HL-60 (cell line): Measurements from ENCODE around the gene SLC41A3.

ENCODE experiments used
- DNase-seq, 2 experiments: peaks; one replicate each; pipeline ENCODE4 v3.0.0-alpha.2; 2010 to 2020; ENCODE audit warnings: low read depth in 1 of 2, low spot score in 1 of 2
- H3K27ac ChIP-seq: fragments of 250-450 bp; sonication (Bioruptor Pico); replicated peaks from 2 replicates; pipeline ENCODE4 v1.5.1; 2020; ENCODE audit warnings: mild to moderate bottlenecking, moderate library complexity
- H3K27me3 ChIP-seq: fragments of 250-450 bp; sonication (Bioruptor Pico); 2 replicates; pipeline ENCODE4 v1.5.1; 2021; ENCODE audit warnings: mild to moderate bottlenecking, moderate library complexity; ENCODE audit not compliant: insufficient read depth, poor library complexity, severe bottlenecking
- H3K4me3 ChIP-seq: replicated peaks from 2 replicates; pipeline ENCODE4 v1.5.1; 2011; ENCODE audit warnings: mild to moderate bottlenecking, control low read depth, low read length; ENCODE audit not compliant: insufficient read depth
- CTCF ChIP-seq: IDR thresholded peaks from one replicate; pipeline ENCODE4 v1.5.1; 2011; ENCODE audit warnings: low read length, control low read depth, inconsistent platforms; ENCODE audit not compliant: insufficient read depth
- GABPA ChIP-seq: IDR thresholded peaks from 2 replicates; pipeline ENCODE4 v1.6.1; 2012; ENCODE audit warnings: low read depth
- POLR2AphosphoS5 ChIP-seq: IDR thresholded peaks from 2 replicates; pipeline ENCODE4 v1.6.1; 2012; ENCODE audit warnings: low read depth
- SPI1 ChIP-seq: IDR thresholded peaks from 2 replicates; pipeline ENCODE4 v1.6.1; 2012; ENCODE audit warnings: low read depth, mild to moderate bottlenecking, borderline replicate concordance
- TF ChIP-seq, protein P1 (sequence below): IDR thresholded peaks from 2 replicates; pipeline ENCODE4 v1.6.1; 2012; ENCODE audit warnings: low read depth; ENCODE audit not compliant: insufficient replicate concordance

SLC41A3 gene

GRCh38 chr3:126125781-126126251 is 41.9 kb upstream of the SLC41A3 start:
- TF ChIP-seq SPI1: no peak
- TF ChIP-seq GABPA: no peak
- TF ChIP-seq, protein P1, sequence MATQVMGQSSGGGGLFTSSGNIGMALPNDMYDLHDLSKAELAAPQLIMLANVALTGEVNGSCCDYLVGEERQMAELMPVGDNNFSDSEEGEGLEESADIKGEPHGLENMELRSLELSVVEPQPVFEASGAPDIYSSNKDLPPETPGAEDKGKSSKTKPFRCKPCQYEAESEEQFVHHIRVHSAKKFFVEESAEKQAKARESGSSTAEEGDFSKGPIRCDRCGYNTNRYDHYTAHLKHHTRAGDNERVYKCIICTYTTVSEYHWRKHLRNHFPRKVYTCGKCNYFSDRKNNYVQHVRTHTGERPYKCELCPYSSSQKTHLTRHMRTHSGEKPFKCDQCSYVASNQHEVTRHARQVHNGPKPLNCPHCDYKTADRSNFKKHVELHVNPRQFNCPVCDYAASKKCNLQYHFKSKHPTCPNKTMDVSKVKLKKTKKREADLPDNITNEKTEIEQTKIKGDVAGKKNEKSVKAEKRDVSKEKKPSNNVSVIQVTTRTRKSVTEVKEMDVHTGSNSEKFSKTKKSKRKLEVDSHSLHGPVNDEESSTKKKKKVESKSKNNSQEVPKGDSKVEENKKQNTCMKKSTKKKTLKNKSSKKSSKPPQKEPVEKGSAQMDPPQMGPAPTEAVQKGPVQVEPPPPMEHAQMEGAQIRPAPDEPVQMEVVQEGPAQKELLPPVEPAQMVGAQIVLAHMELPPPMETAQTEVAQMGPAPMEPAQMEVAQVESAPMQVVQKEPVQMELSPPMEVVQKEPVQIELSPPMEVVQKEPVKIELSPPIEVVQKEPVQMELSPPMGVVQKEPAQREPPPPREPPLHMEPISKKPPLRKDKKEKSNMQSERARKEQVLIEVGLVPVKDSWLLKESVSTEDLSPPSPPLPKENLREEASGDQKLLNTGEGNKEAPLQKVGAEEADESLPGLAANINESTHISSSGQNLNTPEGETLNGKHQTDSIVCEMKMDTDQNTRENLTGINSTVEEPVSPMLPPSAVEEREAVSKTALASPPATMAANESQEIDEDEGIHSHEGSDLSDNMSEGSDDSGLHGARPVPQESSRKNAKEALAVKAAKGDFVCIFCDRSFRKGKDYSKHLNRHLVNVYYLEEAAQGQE: no peak
- no peak for TF ChIP-seq POLR2AphosphoS5
- TF ChIP-seq CTCF: no peak
- DNase-seq: no peak

GRCh38 chr3:126125341-126125740 is 41.4 kb upstream of the SLC41A3 start:
- H3K4me3 ChIP-seq: no peak overlapping the region
- H3K27ac ChIP-seq: no peak overlapping the region
- H3K27me3 ChIP-seq: no peaks in the 10 kb centered on the region
- TF ChIP-seq SPI1 (no peak), CTCF (no peak), POLR2AphosphoS5 (no peak), GABPA (no peak)
- TF ChIP-seq, protein P1: no peak
- no peak for DNase-seq

More at GRCh38 chr3:126125781-126126251, 41.9 kb upstream of the SLC41A3 start:
- H3K27ac ChIP-seq: no peak overlapping the region
- no peaks in the 10 kb centered on the region for H3K27me3 ChIP-seq
- no peak overlapping the region for H3K4me3 ChIP-seq

DNA sequence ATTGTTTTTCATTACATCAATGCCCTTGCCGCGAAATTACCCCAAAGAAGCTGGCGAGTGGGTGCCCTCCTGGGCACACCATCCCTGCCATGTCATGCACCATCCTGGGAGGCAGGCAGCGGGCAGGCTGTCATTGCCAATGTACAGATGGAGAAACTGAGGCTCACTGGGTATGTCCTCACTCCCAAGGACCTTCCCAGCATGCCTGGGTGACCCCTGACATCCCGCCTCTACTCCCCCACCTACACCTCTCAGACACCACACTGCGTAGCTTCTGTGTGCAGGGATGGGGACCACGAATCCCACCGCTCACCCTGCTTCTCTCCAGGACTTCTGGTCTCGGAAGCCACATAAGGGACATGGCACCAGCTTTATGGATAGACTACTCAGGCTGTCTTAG is 41.0 kb upstream of the SLC41A3 start:
- no peak for TF ChIP-seq POLR2AphosphoS5
- TF ChIP-seq, protein P1: no peak
- DNase-seq: no peak
- no peaks in the 10 kb centered on the region for H3K27me3 ChIP-seq

More for the DNA sequence above, 41.0 kb upstream of the SLC41A3 start:
- Histone ChIP-seq H3K27ac (no peak overlapping the region), H3K4me3 (no peak overlapping the region)
